Frontal cortex (tissue), 4 donors: Measurements from ENCODE around the gene CFLAR. TPM values are rescaled to one million over a fixed set of nuclear protein-coding genes. Genes with fewer than 3 reads are reported as not detected.

Experiments
- DNase-seq, 2 donors: peaks; one replicate each; pipeline ENCODE4 v3.0.0; 2012; ENCODE audit warnings: low spot score in 2 of 2
- FAIRE-seq: peaks from 2 replicates; lab custom pipeline; 2012; peaks lifted over from hg19 to GRCh38; lab: Jason Lieb, UNC
- small RNA-seq: library from RNA; depleted of rRNA; stranded (forward); fragments of <200 nt; gene quantifications from one replicate; pipeline ENCODE3, GENCODE V24; 2014
- total RNA-seq: library from RNA; depleted of rRNA; stranded (reverse); fragments of >200 nt; gene quantifications from one replicate; pipeline ENCODE4 v1.2.3, GENCODE V29; 2014
- donor health status: control.
- donor health status: control.
- donor health status: control.

Gene CFLAR
- total RNA-seq, 1 donor from 2014 or later = 26.1 TPM

- no peak for FAIRE-seq
- no peak for DNase-seq
Measured at GRCh38 chr2:201203916-201204654, 88.1 kb downstream of the CFLAR start.

GRCh38 chr2:201204655-201205514 is 88.9 kb downstream of the CFLAR start:
- FAIRE-seq (no peak), DNase-seq (no peak)

GRCh38 chr2:201205515-201205849 is 89.5 kb downstream of the CFLAR start:
- DNase-seq = no peak
- FAIRE-seq = no peak

GRCh38 chr2:201208563-201209252 is 92.7 kb downstream of the CFLAR start:
- FAIRE-seq (no peak), DNase-seq (no peak)

DNA sequence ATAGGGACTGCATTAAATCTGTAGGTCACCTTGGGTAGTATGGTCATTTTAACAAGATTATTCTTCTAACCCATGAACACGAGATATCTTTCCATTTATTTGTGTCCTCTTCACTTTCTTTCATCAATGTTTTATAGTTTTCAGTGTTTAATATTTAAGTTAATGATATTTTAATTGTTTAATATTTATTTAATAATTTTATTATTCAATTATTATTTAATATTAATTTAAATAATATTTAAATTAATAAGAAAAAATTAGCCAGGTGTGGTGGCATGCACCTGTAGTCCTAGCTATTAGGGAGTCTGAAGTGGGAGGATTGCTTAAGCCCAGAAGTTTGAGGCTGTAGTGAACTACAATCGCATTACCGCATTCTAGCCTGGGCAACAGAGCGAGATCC is 100.0 kb downstream of the CFLAR start:
- DNase-seq = no peak
- FAIRE-seq = peak; percentile 37

DNA sequence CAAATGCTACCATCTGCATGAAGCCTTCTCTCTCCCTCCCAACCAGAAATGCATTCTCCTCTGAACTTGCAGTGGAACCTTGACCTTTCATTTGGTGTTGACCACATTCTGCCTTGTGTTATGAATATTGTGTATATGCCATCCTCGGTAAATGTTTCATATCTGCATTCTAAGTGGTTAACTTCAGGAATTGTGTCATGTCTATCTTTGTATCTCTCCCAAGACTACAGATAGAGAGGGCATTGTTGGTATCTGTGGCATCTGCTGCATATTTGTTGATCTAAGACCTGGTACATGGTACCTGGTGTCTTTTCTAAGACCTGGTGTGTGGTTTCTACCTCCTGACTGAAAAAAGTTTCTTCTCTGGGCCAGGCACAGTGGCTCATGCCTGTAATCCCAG is 101.0 kb downstream of the CFLAR start:
- FAIRE-seq (no peak), DNase-seq (no peak)

DNA sequence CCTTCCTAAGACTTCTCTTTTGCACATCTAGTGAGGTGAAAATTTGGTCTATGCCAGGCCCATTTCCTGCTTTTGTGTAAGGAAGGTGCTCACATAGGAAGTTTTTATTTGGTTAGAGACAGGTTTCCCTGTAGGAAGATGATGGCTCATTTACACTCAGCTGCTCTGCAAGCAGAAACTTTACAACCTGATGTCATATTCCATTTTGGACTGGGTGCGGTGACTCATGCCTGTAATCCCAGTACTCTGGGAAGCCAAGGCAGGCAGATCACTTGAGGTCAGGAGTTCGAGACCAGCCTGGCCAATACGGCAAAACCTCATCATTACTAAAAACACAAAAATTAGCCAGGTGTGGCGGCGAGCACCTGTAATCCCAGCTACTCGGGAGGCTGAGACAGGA is 102.8 kb downstream of the CFLAR start:
- no peak for FAIRE-seq
- DNase-seq = no peak

GRCh38 chr2:201219328-201220096 is 103.5 kb downstream of the CFLAR start:
- no peak for FAIRE-seq
- no peak for DNase-seq

GRCh38 chr2:201220102-201220570 is 104.2 kb downstream of the CFLAR start:
- no peak for DNase-seq
- FAIRE-seq = no peak

DNA sequence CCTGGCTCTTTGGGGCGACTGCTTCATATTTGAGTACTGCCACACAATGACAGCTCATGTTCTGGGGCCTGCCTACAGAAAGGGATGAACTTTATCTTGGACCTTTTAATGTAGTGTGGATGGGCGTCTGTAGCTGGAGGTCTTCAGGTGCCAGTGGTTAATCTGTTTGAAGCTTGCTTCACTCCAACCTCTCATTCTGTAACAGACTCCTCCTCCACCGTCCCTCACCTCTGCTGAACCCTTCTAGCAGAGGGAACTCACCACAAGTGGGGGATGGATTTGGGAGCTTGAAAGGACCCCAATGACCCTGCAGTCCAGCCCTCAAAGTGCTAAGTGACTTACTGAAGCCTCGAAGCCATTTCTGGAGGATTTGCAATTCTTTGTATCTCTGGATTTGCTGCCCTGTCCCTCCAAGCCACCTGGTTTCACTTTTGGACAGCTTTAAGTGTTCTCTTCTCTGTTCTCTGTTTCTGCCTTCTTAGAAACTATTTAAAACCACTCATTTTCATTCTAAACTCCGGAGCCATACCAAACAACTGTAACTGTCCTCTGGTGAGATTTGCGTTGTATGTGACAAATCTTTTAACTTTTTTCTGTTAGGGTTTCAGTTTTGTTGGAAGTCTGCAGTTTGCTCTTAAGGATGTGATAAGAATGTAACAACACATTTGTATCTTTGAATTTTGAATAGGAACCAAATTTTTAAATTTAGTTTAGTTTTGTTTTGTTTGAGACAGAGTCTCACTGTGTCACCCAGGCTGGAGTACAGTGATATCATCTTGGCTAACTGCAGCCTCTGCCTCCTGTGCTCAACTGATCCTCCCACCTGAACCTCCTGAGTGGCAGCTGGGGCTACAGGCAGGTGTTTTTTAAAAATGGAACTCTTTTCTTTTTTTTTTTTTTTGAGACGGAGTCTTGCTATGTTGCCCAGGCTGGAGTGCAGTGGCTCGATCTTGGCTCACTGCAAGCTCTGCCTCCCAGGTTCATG is 107.4 kb downstream of the CFLAR start:
- DNase-seq (no peak), FAIRE-seq (no peak)

Small RNAs within 50 kb of the gene (small RNA-seq; reads per million reads assigned to genes)
- gene AC007283.2 (not detected), gene MTND4LP13 (not detected), gene RNU6-1206P (not detected), gene RNU7-45P (not detected)

Other genes with a start within 250 kb of the CFLAR start
- gene PPIL3, start 227.1 kb upstream of the CFLAR start, total RNA-seq = 46.5 TPM
- gene NIF3L1, start 226.8 kb upstream of the CFLAR start, total RNA-seq = 33.4 TPM
- 21.6 TPM for gene ORC2, start 152.5 kb upstream of the CFLAR start, total RNA-seq
- 55.0 TPM for gene HYCC2, start 44.5 kb upstream of the CFLAR start, total RNA-seq
- 39.1 TPM for gene NDUFB3, start 44.2 kb upstream of the CFLAR start, total RNA-seq
- gene CASP10, start 67.0 kb downstream of the CFLAR start, total RNA-seq = 2.4 TPM
- gene CASP8, start 144.4 kb downstream of the CFLAR start, total RNA-seq = 1.6 TPM
- 2.4 TPM for gene FLACC1, start 241.2 kb downstream of the CFLAR start, total RNA-seq